Heart right ventricle (tissue), 16 donors: Measurements from ENCODE around the gene ATP5ME. TPM values are rescaled to one million over a fixed set of nuclear protein-coding genes. Genes with fewer than 3 reads are reported as not detected.

Experiments
- ATAC-seq, 8 donors: fragments of 200-7000 bp; cut with Tn5 transposase; one replicate each; pipeline ENCODE4 v1.9.1; 2020; ENCODE audit warnings: mild to moderate bottlenecking in 8 of 8, moderate library complexity in 8 of 8, moderate number of reproducible peaks in 1 of 8
- DNase-seq, 2 donors: peaks; one replicate each; pipeline ENCODE4 v3.0.0-alpha.2; 2020
- H3K27ac ChIP-seq, 10 donors: fragments of 200-600 bp; sonication (generic) in 2 of 10; one replicate each; pipeline versions ENCODE4 v1.5.0 to v1.8.0; 2020 to 2022; ENCODE audit warnings: mild to moderate bottlenecking in 3 of 10
- H3K27me3 ChIP-seq, 7 donors: fragments of 200-600 bp; one replicate each; pipeline ENCODE4 v1.8.0; 2021 to 2022; ENCODE audit warnings: mild to moderate bottlenecking in 2 of 7
- H3K36me3 ChIP-seq, 9 donors: fragments of 200-600 bp; sonication (generic) in 1 of 9; one replicate each; pipeline versions ENCODE4 v1.5.0 to v1.8.0; 2020 to 2022; ENCODE audit warnings: mild to moderate bottlenecking in 2 of 9
- H3K4me1 ChIP-seq, 9 donors: fragments of 200-600 bp; sonication (generic) in 1 of 9; one replicate each; pipeline versions ENCODE4 v1.5.0 to v1.8.0; 2020 to 2022; ENCODE audit warnings: mild to moderate bottlenecking in 4 of 9
- H3K4me3 ChIP-seq, 10 donors: fragments of 200-600 bp; sonication (generic) in 2 of 10; one replicate each; pipeline versions ENCODE4 v1.5.0 to v1.8.0; 2020 to 2022; ENCODE audit warnings: mild to moderate bottlenecking in 7 of 10, moderate library complexity in 2 of 10
- H3K9me3 ChIP-seq, 11 donors: fragments of 200-600 bp in 10 of 11; sonication (generic) in 2 of 11; one replicate each; pipeline versions ENCODE4 v1.5.0 to v1.8.0; 2013 to 2022; ENCODE audit warnings: mild to moderate bottlenecking in 2 of 11, control low read depth in 1 of 11, moderate library complexity in 1 of 11
- CTCF ChIP-seq, 9 donors: fragments of 200-600 bp; sonication (generic) in 2 of 9; IDR thresholded peaks; one replicate each; pipeline versions ENCODE4 v1.5.0 to v1.8.0; 2021 to 2022; ENCODE audit warnings: antibody characterized with exemption in 9 of 9, mild to moderate bottlenecking in 5 of 9, moderate library complexity in 1 of 9
- WGBS, 2 donors: extraction: QIAGEN DNeasy Blood & Tissue Kit; methylation state at CpG; one replicate each; pipeline ENCODE4 v1.1.7; 2013; ENCODE audit warnings: inconsistent platforms in 1 of 2; 5-methylcytosine and 5-hydroxymethylcytosine counted together
- intact Hi-C, 10 donors: fragments of 100-400 bp; cut with DNase I; formaldehyde crosslinking; loops; one replicate each; pipeline versions ENCODE4 v1.11.1 to v1.14.2; 2022
- polyA plus RNA-seq, 2 donors: library from polyadenylated mRNA; stranded (reverse); fragments of 200-250 nt; gene quantifications; one replicate each; pipeline ENCODE4 v1.2.3, GENCODE V29; 2013
- total RNA-seq, 10 donors: library from RNA; stranded (reverse); fragmentation: NEBNext Ultra II Directional in 3 of 10; extraction: Animal tissue kit (Norgen Biotek cat#: 25700) in 3 of 10; gene quantifications; one replicate each; pipeline versions ENCODE4 v1.2.1 to v1.2.4, GENCODE V29; 2021 to 2023
- donor health status: Arrhythmogenic right ventricular cardiomyopathy.
- donor health status: ischemic (EF 13 %, LVEDD 7.1; RV severe dilation, severe dysfunction).
- donor health status: healthy with polysubstance abuse.
- donor health status: DM: no; HTN: yes; CAD: no.
- donor health status: DM: no; HTN: no; CAD: no.
- donor health status: ischemic (EF 25% LVEDD 6.9; RV normal size, moderate dysfunction).
- donor health status: ischemic (EF 25% LVEDD 5.7; RV mildly dilated, moderate dysfunction).
- donor health status: healthy.
- donor health status: DM: yes; HTN: yes; CAD: no.
- donor health status: Ischemic cardiomyopathy.
- donor health status: ischemic (EF 35%, LVEDD 5.7; RV mildly dilated, moderate dysfunction).
- donor health status: nonischemic (EF 11% LVEDD 7.7; RV severe dilation, severe dysfunction).
- donor health status: DM: yes; HTN: yes; CAD: no.
- donor health status: PGD.
- donor health status: ischemic (EF 29% LVEDD 5.4; RV normal size, mild dysfunction).
- donor health status: nonischemic (EF 23%, LVEDD 6.1; RV moderate dilation, normal function).

Gene ATP5ME
- total and polyA plus RNA-seq, 12 donors: 651 to 4,239 (median 1,012) TPM

- intact Hi-C loops: no loop called here
- TF ChIP-seq CTCF (IDR thresholded peaks at IDR 0.05): no peak
- H3K9me3 ChIP-seq: no peaks in the 10 kb centered on the region
- H3K27me3 ChIP-seq: peaks cover 5 to 87% (median 56%) of the 10 kb centered on the region in 7 donors
- ATAC-seq (no peak), DNase-seq (no peak)
- WGBS, 2 donors: 23% methylated on average over 49 of the region's 49 CpGs
- H3K4me3 ChIP-seq: peak overlapping the region in 2 of 10 donors; percentile 8 to 10
- H3K4me1 ChIP-seq: no peaks in the 10 kb centered on the region
- H3K36me3 ChIP-seq: no peaks in the 10 kb centered on the region
- no peak overlapping the region for H3K27ac ChIP-seq
Observed at GRCh38 chr4:650951-651883, 22.9 kb downstream of the ATP5ME start.

GRCh38 chr4:650461-650860 lies 23.6 kb downstream of the ATP5ME start:
- Histone ChIP-seq H3K9me3 (no peaks in the 10 kb centered on the region), H3K4me1 (no peaks in the 10 kb centered on the region), H3K27me3 (peaks cover 5 to 84% (median 56%) of the 10 kb centered on the region in 7 donors), H3K4me3 (no peak overlapping the region), H3K36me3 (no peaks in the 10 kb centered on the region), H3K27ac (no peak overlapping the region)
- 62 to 70% methylated on average over 18 of the region's 18 CpGs for WGBS, 2 donors
- ATAC-seq (no peak), DNase-seq (no peak)
- TF ChIP-seq CTCF (IDR thresholded peaks at IDR 0.05): no peak
- intact Hi-C loops: no loop called here

- H3K36me3 ChIP-seq: no peaks in the 10 kb centered on the region
- intact Hi-C loops: no loop called here
- no peaks in the 10 kb centered on the region for H3K4me1 ChIP-seq
- 88 to 90% methylated on average over 13 of the region's 13 CpGs for WGBS, 2 donors
- no peak for DNase-seq
- H3K4me3 ChIP-seq: no peak overlapping the region
- ATAC-seq: no peak
- H3K9me3 ChIP-seq: no peaks in the 10 kb centered on the region
- TF ChIP-seq CTCF (IDR thresholded peaks at IDR 0.05): no peak
- peaks cover 5 to 77% (median 56%) of the 10 kb centered on the region in 7 donors for H3K27me3 ChIP-seq
- no peak overlapping the region for H3K27ac ChIP-seq
Observed at GRCh38 chr4:649751-650310, 24.2 kb downstream of the ATP5ME start.

GRCh38 chr4:649293-649625 lies 24.8 kb downstream of the ATP5ME start:
- TF ChIP-seq CTCF (IDR thresholded peaks at IDR 0.05): no peak
- Histone ChIP-seq H3K27me3 (peaks cover 5 to 74% (median 56%) of the 10 kb centered on the region in 7 donors), H3K9me3 (no peaks in the 10 kb centered on the region), H3K36me3 (no peaks in the 10 kb centered on the region), H3K4me1 (no peaks in the 10 kb centered on the region), H3K27ac (no peak overlapping the region), H3K4me3 (no peak overlapping the region)
- DNase-seq: no peak
- no peak for ATAC-seq
- intact Hi-C loops: no loop called here
- WGBS, 2 donors: 87 to 93% methylated on average over 7 of the region's 7 CpGs
